Measurements from ENCODE around the gene IRAK2.

DNA sequence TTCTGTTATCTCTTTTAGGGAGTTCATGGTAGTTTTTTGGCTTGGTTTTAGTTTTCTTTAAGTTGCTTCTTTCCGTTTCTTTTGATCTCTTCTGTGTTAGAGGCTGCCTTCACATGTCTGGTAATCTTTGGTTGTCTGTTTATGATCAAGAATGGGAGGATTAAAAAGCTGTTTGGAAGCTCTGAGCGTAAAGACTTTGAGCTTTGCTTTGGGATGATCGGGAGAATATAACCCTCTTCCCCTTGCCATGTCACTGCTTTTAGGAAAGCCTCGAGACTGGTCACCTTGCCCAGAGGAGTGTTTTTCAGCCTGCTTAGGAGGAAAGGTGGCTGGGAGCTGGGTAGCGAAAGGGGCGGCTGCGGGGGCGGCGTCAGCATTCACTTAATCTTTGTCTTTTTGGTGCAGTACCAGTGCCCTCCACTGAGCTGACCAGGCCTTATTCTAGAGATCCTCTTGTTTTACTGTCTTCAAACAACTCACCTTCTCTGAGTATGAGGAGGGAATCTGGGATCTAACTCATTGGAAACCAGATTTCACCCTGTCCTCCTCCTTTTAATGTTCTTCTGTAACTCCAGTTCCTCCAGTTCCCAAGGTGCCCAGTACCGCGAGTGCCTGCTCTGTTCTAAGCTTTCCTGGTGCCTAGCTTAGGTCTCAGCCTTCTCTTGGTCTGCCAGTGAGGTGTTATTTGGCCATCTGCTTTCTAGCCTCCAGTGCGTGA lies 99.1 kb downstream of the IRAK2 start:
- TF ChIP-seq, protein P1, sequence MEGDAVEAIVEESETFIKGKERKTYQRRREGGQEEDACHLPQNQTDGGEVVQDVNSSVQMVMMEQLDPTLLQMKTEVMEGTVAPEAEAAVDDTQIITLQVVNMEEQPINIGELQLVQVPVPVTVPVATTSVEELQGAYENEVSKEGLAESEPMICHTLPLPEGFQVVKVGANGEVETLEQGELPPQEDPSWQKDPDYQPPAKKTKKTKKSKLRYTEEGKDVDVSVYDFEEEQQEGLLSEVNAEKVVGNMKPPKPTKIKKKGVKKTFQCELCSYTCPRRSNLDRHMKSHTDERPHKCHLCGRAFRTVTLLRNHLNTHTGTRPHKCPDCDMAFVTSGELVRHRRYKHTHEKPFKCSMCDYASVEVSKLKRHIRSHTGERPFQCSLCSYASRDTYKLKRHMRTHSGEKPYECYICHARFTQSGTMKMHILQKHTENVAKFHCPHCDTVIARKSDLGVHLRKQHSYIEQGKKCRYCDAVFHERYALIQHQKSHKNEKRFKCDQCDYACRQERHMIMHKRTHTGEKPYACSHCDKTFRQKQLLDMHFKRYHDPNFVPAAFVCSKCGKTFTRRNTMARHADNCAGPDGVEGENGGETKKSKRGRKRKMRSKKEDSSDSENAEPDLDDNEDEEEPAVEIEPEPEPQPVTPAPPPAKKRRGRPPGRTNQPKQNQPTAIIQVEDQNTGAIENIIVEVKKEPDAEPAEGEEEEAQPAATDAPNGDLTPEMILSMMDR (IDR thresholded peaks at IDR 0.05): no peak
- no peak for TF ChIP-seq POLR2A (IDR thresholded peaks at IDR 0.05)

Measured in lower leg skin (tissue), 3 donors.